RPMI7951 (cell line): Measurements from ENCODE around the gene RBMS1. TPM values are rescaled to one million over a fixed set of nuclear protein-coding genes. Genes with fewer than 3 reads are reported as not detected.
"Not testable (repeated sequence)": the region's sequence is repeated elsewhere in the genome, so short reads cannot be mapped to it uniquely, and the experiment has no call there.

Source experiments
- DNase-seq: peaks from one replicate; pipeline ENCODE4 v3.0.0-alpha.2; 2012; ENCODE audit warnings: low read depth
- total RNA-seq: library from RNA; depleted of rRNA; stranded (reverse); fragments of >200 nt; shearing (Covaris generic); gene quantifications from 2 replicates; pipeline ENCODE4 v1.2.3, GENCODE V29; 2014

RBMS1 gene
- total RNA-seq, 1 experiment from 2014 or later: 82.7 TPM

GRCh38 chr2:160471950-160472349, 21.7 kb downstream of the RBMS1 start:
- no peak for DNase-seq

- no peak for DNase-seq
These were observed 23.9 kb downstream of the RBMS1 start for GRCh38 chr2:160469621-160470204.

DNA sequence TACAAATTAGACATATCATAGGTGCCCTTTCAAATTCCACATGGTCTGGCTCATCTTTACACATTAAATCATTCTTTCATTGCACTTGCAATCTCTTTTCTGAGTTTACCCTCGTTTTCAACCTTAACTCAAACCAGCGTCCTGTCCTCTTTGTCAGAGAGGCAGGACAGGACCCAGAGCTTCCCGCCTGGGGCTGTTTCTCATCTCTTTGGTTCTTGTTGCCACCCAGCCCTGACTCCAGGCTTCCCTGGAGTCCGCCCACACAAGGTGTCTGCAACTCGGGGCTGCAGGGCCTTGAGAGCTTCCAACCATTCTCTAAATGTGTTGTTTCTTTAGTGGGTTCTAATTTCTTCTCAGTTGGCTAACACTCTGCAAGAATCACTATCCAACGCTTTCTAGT, 24.4 kb downstream of the RBMS1 start:
- DNase-seq: no peak

- DNase-seq: no peak
These were observed 26.5 kb downstream of the RBMS1 start for GRCh38 chr2:160467086-160467485.

DNA sequence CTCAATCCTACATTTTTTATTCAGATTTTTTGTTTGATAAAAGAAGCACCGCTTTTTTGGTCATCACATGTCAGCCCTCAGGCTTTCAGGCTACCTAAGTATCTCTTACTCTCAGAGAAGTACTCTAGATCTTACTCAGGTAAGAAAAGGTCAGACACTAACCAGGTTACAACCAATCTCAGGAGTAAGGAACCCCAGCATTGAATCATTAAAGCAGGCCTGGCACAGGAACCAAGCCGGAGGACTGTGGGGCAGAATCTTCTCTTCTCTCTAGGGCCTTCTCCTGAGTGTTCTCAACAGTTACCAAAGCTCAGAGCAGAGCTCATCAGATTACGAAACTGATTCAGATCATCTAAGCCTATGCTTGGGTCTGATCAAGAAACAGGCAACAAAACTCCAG, 28.2 kb downstream of the RBMS1 start:
- DNase-seq: no peak

- no peak for DNase-seq
These were observed 28.6 kb downstream of the RBMS1 start for GRCh38 chr2:160465002-160465401.

GRCh38 chr2:160464017-160464416, 29.6 kb downstream of the RBMS1 start:
- DNase-seq: no peak

DNA sequence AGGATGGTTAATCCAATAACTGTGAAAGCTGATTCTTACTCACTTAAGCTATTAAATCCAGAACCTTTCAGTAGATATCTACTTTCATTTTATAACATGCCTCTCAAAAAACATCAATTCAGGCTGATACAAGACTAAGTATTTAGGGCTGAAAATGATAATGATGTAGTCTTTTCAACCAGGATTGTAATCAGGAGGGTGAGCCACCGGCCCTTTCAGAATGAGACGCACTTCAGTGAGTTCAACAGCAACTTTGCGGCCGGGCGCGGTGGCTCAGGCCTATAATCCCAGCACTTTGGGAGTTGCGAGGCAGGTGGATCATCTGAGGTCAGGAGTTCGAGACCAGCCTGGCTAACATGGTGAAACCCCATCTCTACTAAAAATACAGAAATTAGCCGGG, 30.4 kb downstream of the RBMS1 start:
- no peak for DNase-seq

GRCh38 chr2:160460333-160460731, 33.3 kb downstream of the RBMS1 start:
- no peak for DNase-seq

GRCh38 chr2:160459538-160460332, 33.9 kb downstream of the RBMS1 start:
- no peak for DNase-seq

GRCh38 chr2:160458718-160459453, 34.7 kb downstream of the RBMS1 start:
- no peak for DNase-seq

GRCh38 chr2:160457588-160457987, 36.0 kb downstream of the RBMS1 start:
- DNase-seq: no peak

DNA sequence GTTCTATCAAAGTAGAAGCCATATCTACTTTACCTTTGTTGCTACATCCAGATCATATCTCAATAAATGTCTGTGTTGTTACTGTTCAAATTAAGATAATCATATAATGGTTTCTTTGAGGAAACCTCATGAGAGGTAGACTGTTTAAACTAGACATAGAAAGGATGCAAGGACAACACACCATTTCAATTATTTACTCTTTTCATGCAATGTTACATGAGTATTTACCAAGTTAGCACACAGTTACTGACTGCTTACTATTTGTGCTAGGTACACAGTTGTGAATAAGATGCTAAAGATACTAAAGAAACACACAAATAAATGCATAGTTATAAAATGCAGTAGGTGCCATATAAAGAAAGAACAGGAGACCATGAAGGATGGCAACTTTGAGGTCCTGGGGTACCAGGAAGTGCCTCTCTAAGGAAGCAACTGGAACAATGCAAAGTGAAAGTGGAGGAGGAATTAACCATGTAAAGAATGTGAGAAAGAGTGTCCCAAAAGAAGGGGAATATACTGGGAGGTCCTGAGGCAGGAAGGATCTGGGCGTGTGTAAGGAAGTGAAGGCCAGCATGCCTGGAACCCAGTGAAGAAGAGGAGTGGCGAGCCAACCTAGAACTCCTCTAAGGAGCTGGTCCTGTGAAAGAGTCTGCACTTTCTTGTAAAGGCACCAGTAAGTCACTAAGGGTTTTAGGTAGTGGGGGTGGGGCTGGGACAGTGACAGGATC, 39.4 kb downstream of the RBMS1 start:
- no peak for DNase-seq

DNA sequence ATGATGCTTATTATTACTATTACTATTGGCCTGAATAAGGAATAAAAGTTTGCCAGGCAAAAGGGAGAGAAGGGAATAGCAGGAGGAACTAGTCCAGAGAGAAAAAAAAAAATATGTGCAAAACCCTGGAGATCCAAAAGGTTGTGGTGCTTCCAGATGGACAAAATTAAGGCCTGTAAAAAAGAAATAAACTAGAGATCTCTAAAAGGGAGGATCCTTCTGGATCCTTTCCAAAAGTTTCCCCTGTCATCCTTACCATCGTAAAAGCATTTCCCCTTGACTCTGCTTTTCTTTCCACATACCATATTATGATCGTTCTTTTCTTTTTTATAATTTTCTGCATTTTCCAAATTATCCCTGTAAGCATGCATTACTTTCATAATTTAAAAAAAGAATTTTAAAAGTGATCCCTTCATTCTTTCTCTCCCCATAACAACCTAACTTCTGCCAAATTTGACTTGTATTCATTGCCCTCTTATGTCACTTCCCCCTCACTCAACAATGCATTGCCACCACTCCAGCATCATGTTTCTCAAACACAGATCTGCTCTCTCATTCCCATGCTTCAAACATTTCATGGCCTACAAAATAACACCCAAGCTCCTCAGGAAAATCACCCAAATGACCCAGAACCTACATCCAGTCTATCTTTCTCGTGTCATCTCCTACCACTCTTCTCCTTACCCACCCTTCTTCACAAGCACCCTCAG, 40.3 kb downstream of the RBMS1 start:
- no peak for DNase-seq

DNA sequence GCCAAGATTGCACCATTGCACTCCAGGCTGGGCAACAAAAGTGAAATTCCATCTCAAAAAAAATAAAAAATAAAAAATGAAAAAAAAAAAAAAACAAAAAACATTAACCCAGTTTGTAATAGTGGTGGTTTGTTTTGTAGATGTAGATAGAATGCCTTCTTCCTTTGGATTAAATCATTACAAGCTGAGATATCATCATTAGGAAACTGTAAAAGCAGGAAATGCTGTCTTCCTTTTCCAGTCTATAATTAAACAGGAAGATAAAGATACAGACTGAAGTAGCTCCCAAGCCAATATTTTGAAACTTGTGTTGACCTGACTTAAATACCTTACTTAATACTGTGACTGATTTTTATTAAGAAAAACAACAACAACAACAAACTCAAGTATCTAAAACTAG, 43.1 kb downstream of the RBMS1 start:
- DNase-seq: no peak

DNA sequence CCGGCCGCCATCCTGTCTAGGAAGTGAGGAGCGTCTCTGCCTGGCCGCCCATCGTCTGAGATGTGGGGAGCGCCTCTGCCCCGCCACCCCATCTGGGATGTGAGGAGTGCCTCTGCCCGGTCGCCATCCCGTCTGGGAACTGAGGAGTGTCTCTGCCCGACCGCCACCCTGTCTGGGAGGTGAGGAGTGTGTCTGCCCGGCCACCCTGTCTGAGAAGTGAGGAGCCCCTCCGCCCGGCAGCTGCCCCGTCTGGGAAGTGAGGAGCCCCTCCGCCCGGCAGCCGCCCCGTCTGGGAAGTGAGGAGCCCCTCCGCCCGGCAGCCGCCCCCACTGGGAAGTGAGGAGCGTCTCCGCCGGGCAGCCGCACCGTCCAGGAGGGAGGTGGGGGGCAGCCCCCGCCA, 44.8 kb downstream of the RBMS1 start:
- DNase-seq: not testable (repeated sequence)

DNA sequence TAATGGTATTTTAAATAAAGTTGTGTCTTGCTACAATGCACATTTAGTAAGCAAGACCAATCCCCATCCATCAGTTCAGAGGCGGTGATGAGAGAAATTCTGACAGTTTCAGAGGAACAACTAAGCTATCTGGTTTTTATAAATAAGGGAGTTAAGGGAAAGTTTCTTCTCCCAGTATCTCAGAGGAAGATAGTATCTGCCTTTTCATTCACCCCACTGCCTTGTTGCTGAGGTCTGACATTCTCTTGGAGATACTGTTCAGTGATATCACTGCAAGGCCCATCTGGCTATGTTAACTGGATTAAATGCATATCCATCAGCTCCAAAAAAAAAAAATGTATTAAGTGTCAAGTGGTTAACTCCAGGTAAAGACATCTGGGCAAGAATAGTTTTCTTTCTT, 47.9 kb downstream of the RBMS1 start:
- no peak for DNase-seq

DNA sequence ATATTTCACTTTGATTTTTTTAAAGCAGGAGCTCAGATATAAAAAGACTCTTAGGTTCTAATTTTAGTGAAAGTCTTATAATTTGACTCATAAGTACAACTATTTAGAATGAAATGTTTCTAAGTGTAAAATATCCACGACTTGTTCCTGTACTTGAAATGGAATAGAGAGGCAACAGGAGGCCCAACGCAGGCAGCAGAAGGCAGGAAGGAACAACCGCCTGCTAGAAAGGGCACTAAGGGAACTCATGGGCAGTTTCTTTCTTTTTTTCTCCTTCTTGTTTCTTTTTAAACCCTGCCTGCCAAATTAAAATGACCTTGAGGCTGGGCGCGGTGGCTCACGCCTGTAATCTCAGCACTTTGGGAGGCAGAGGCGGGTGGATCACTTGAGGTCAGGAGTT, 51.0 kb downstream of the RBMS1 start:
- DNase-seq: no peak

DNA sequence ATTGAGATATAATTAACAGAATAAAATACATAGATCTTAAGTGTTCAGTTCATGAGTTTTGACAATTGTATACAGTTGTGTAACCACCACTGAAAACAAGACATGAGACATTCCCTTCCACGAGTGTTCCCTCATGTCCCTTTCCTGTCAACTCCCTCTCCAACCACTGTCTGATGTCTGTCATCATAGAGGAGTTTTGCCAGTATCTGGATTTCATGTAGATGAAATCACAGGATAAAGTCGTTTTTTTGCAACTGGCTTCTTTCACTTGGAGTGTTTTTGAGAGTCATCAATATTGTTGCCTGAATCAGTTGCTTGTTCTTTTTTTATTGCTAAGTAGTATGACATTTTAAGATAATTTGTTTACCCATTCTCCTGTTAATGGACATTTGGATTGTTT, 52.7 kb downstream of the RBMS1 start:
- no peak for DNase-seq

DNA sequence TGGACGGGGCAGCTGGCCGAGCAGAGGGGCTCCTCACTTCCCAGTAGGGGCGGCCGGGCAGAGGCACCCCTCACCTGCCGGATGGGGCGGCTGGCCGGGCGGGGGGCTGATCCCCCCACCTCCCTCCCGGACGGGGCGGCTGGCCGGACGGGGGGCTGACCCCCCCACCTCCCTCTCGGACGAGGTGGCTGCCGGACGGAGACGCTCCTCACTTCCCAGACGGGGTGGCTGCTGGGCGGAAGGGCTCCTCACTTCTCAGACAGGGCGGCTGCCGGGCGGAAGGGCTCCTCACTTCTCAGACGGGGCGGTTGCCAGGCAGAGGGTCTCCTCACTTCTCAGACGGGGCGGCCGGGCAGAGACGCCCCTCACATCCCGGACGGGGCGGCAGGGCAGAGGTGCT, 54.6 kb downstream of the RBMS1 start:
- not testable (repeated sequence) for DNase-seq

DNA sequence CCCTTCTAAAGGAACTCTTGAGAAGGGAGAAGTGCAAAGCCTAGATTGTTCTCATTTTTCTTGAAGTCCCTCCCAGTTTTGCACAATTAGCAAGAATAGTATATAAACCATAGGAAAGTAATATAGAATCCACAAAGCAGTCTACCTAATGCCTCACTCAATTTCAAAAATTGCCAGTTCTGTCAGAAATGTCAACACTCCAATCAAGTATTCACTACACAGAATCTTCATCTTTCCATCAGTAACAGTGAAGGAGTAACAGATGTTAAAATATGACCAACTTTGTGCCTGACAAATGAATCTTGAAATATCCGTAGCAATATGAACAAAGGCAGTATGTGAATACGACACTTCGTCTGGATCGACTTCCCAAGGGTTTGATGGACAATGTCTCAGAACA, 56.3 kb downstream of the RBMS1 start:
- DNase-seq: no peak
